Gastroesophageal sphincter (tissue), 4 donors: ENCODE data around the gene PKP3. TPM values are rescaled to one million over a fixed set of nuclear protein-coding genes. Genes with fewer than 3 reads are reported as not detected.

Experiments
- ATAC-seq: fragments of 150-250 bp; one replicate; pipeline ENCODE4 v1.9.1; 2016; ENCODE audit warnings: mild to moderate bottlenecking, moderate library complexity
- H3K27ac ChIP-seq, 4 donors: fragments of 200-600 bp; sonication (generic) in 3 of 4; 1 replicate in 3 of 4; 2 replicates in 1 of 4; pipeline ENCODE4 v1.5.1; 2016 to 2019
- H3K27me3 ChIP-seq: fragments of 200-600 bp; sonication (generic); one replicate; pipeline ENCODE4 v1.5.1; 2019
- H3K36me3 ChIP-seq, 2 donors: fragments of 200-600 bp; sonication (generic); one replicate each; pipeline ENCODE4 v1.5.1; 2019; ENCODE audit warnings: control low read depth in 1 of 2
- H3K4me1 ChIP-seq, 3 donors: fragments of 200-600 bp; sonication (generic); 1 replicate in 2 of 3; 2 replicates in 1 of 3; pipeline ENCODE4 v1.5.1; 2016 to 2019; ENCODE audit warnings: control low read depth in 2 of 3
- H3K4me3 ChIP-seq, 2 donors: fragments of 200-600 bp; sonication (generic); one replicate each; pipeline ENCODE4 v1.5.1; 2019; ENCODE audit warnings: mild to moderate bottlenecking in 1 of 2, moderate library complexity in 1 of 2
- H3K9me3 ChIP-seq, 3 donors: fragments of 200-600 bp; sonication (generic); one replicate each; pipeline ENCODE4 v1.5.1; 2017 to 2019; ENCODE audit warnings: control low read depth in 2 of 3
- EP300 ChIP-seq: sonication (generic); formaldehyde crosslinking; IDR thresholded peaks from one replicate; pipeline ENCODE4 v1.6.1; 2017; ENCODE audit warnings: antibody characterized with exemption, mild to moderate bottlenecking
- POLR2A ChIP-seq, 2 donors: fragments of 450-650 bp; IDR thresholded peaks; one replicate each; pipeline ENCODE4 v1.6.1; 2017; ENCODE audit warnings: antibody characterized with exemption in 2 of 2, mild to moderate bottlenecking in 2 of 2, moderate library complexity in 1 of 2
- POLR2AphosphoS5 ChIP-seq: sonication (generic); formaldehyde crosslinking; IDR thresholded peaks from one replicate; pipeline ENCODE4 v1.6.1; 2017; ENCODE audit warnings: antibody characterized with exemption
- WGBS, 2 donors: methylation state at CpG; one replicate each; pipeline ENCODE4 v1.1.5; 2018; ENCODE audit warnings: low coverage in 1 of 2; 5-methylcytosine and 5-hydroxymethylcytosine counted together
- total RNA-seq, 4 donors: library from RNA; depleted of rRNA; stranded (reverse); fragments of >200 nt; gene quantifications; one replicate each; pipeline ENCODE4 v1.1.0, GENCODE V29; 2016
- TF ChIP-seq, protein P1 (sequence below), 4 experiments: fragments of 200-600 bp in 2 of 4; fragments of 450-650 bp in 2 of 4; sonication (generic) in 1 of 4; IDR thresholded peaks; one replicate each; pipeline ENCODE4 v1.5.1; 2017 to 2019; ENCODE audit warnings: antibody characterized with exemption in 4 of 4, mild to moderate bottlenecking in 2 of 4, moderate library complexity in 2 of 4

Gene PKP3
- total RNA-seq, 4 donors from 2014 or later, result 0.67 to 14.3 (median 2.3) TPM

DNA sequence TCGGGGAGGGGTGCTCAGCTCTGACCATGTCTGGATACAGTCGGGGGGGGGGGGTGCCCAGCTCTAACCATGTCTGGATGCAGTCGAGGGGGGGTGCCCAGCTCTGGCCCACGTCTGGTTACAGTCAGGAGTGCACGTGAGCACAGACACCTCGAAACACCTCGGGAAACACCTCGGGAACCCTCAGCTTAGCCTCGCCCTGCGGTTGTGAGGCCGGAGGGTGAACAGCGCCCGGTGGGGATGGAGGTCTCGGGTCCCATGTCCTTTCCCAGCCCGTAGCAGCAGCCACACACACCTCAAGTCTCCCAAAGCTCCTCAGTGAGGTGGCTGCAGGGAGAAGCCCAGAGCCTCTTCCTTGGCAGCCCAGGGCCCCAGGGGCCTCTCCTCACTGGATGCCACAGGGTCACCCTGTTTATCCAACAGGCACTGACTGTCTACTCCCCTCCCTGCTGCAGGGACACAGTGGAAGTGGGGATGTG is 18.7 kb downstream of the PKP3 start:
- H3K36me3 ChIP-seq, result no peaks in the 10 kb centered on the region
- 40% methylated on average over 3 of the region's 15 CpGs; no CpG with 5 or more reads in 1 of the 2 donors for WGBS, 2 donors
- no peak overlapping the region for H3K27ac ChIP-seq
- peaks cover 50% of the 10 kb centered on the region for H3K27me3 ChIP-seq
- peaks cover 0 to 26% (median 4%) of the 10 kb centered on the region in 3 donors for H3K4me1 ChIP-seq
- no peak for ATAC-seq
- H3K4me3 ChIP-seq, result no peak overlapping the region
- TF ChIP-seq, protein P1, sequence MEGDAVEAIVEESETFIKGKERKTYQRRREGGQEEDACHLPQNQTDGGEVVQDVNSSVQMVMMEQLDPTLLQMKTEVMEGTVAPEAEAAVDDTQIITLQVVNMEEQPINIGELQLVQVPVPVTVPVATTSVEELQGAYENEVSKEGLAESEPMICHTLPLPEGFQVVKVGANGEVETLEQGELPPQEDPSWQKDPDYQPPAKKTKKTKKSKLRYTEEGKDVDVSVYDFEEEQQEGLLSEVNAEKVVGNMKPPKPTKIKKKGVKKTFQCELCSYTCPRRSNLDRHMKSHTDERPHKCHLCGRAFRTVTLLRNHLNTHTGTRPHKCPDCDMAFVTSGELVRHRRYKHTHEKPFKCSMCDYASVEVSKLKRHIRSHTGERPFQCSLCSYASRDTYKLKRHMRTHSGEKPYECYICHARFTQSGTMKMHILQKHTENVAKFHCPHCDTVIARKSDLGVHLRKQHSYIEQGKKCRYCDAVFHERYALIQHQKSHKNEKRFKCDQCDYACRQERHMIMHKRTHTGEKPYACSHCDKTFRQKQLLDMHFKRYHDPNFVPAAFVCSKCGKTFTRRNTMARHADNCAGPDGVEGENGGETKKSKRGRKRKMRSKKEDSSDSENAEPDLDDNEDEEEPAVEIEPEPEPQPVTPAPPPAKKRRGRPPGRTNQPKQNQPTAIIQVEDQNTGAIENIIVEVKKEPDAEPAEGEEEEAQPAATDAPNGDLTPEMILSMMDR (IDR thresholded peaks at IDR 0.05), result no peak
- TF ChIP-seq EP300, result no peak
- no peak for TF ChIP-seq POLR2AphosphoS5
- no peak for TF ChIP-seq POLR2A (IDR thresholded peaks at IDR 0.05)
- no peaks in the 10 kb centered on the region for H3K9me3 ChIP-seq

DNA sequence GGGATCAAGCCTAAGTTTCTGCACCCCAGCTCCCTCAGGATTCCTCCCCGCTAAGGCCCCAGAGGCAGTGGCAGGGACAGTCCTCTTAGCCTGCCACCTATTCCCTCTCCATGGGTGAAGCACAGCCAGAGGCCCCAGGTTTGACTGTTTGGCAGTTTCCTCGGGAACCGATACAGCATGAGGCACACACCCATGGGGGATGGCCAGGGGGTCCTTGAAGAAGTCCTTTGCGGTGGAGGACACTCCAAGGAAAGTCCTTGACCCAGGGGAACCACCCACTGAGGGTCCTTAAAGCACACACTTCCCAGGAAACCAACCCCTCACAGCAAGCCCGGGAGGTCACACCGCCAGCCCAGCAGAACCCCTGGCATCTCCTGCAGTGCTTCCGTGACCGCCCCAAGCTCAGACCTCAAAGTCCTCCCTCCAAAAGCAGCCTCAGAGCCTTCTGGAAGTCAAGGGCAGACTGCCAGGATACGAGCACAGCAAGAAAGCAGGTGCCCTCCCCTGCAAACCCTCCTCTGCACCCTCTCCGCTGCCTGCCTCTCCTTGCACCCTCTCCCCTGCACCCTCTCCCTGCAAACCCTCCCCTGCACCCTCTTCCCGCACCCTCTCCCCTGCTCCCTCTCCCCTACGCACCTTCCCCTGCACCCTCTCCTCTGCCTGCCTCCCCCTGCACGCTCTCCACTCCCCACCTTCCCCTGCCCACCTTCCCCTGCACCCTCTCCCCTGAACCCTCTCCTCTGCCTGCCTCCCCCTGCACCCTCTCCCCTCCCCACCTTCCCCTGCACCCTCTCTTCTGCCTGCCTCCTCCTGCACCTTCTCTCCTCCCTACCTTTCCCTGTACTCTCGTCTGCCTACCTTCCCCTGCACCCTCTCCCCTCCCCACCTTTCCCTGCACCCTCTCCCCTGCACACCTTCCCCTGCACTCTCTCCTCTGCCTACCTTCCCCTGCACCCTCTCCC is 19.4 kb downstream of the PKP3 start:
- no peak for ATAC-seq
- H3K4me1 ChIP-seq, result peaks cover 0 to 25% (median 4%) of the 10 kb centered on the region in 3 donors
- H3K36me3 ChIP-seq, result no peaks in the 10 kb centered on the region
- H3K27ac ChIP-seq, result no peak overlapping the region
- H3K27me3 ChIP-seq, result peaks cover 57% of the 10 kb centered on the region
- no peaks in the 10 kb centered on the region for H3K9me3 ChIP-seq
- TF ChIP-seq, protein P1 (IDR thresholded peaks at IDR 0.05), result no peak
- TF ChIP-seq POLR2AphosphoS5 (no peak), EP300 (no peak), POLR2A (IDR thresholded peaks at IDR 0.05) (no peak)
- H3K4me3 ChIP-seq, result peak overlapping the region in 1 of 2 donors; percentile 2
- WGBS, 2 donors, result 38 to 42% methylated on average over 3 to 4 of the region's 14 CpGs

DNA sequence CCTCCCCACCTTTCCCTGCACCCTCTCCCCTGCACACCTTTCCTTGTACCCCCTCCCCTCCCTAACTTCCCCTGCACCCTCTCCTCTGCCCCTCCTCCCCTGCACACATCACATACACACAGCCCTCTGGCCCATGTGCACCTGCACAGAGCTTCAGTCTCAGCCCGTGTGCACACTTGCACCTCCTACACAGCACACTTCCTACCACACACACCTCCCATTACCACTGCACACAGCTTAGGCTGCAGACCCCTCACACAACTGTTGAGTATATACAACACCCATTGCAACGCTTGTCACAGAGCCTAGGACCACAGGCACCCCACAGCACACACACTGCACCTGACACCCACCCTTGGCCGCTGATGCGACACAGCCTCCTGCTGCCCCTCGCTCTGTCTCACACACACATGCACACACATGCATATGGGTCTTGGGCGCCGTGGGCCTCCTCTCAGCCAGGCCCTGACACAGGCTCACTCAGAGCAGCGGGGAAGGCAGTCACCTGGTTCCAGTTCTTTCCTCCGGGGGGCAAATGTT is 20.4 kb downstream of the PKP3 start:
- H3K27me3 ChIP-seq, result peaks cover 62% of the 10 kb centered on the region
- H3K4me1 ChIP-seq, result peaks cover 0 to 25% (median 4%) of the 10 kb centered on the region in 3 donors
- peak overlapping the region in 3 of 4 donors; percentile 21 to 26 (median 25) for H3K27ac ChIP-seq
- peak overlapping the region; percentile 15 to 54 for H3K4me3 ChIP-seq
- no peaks in the 10 kb centered on the region for H3K9me3 ChIP-seq
- TF ChIP-seq EP300, result no peak
- TF ChIP-seq, protein P1 (IDR thresholded peaks at IDR 0.05), result no peak
- no peak for TF ChIP-seq POLR2A (IDR thresholded peaks at IDR 0.05)
- TF ChIP-seq POLR2AphosphoS5, result no peak
- ATAC-seq, result no peak
- no peaks in the 10 kb centered on the region for H3K36me3 ChIP-seq
- WGBS, 2 donors, result 25 to 67% methylated on average over 1 to 2 of the region's 9 CpGs

DNA sequence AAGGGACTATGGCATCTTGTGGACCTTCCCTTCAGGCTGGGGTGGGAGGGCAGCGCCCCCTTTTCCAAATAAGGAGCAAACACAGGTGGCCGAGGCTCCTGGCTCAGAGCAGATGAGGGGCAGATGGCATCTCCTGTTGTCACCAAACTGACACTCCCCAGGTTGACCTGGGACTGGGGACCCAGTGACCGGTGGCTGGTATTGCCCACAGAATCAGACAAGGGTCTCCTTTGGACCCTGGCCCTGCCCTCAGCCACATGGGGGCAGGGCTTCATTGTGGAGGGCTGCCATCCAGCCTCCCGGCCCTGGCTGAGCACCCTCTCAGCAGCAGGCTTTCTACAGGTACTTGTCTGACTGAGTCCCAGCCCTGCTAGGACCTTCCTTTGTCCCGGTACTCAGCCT is 21.6 kb downstream of the PKP3 start:
- Histone ChIP-seq H3K36me3 (no peaks in the 10 kb centered on the region), H3K27ac (peak overlapping the region in 3 of 4 donors; percentile 76 to 81 (median 78)), H3K4me3 (peak overlapping the region in 1 of 2 donors; percentile 54), H3K4me1 (peaks cover 0 to 25% (median 4%) of the 10 kb centered on the region in 3 donors), H3K9me3 (no peaks in the 10 kb centered on the region), H3K27me3 (peaks cover 65% of the 10 kb centered on the region)
- WGBS, 2 donors, result no CpG with 5 or more reads among the region's 5 CpGs
- TF ChIP-seq POLR2AphosphoS5 (no peak), EP300 (no peak), POLR2A (IDR thresholded peaks at IDR 0.05) (no peak)
- TF ChIP-seq, protein P1 (IDR thresholded peaks at IDR 0.05), result no peak
- ATAC-seq, result no peak
